GM13976 (cell line): ENCODE data around the gene CHRNG.

Experiments used
- DNase-seq: peaks from one replicate; pipeline ENCODE4 v3.0.0; 2012; ENCODE audit warnings: low spot score
- CTCF ChIP-seq: IDR thresholded peaks from 2 replicates; pipeline ENCODE4 v1.5.1; 2012; ENCODE audit warnings: borderline replicate concordance, mild to moderate bottlenecking; ENCODE audit not compliant: insufficient read depth; ENCODE audit errors: extremely low read depth, missing control alignments, control extremely low read depth
- in situ Hi-C: fragments of 300-500 bp; cut with MboI; formaldehyde crosslinking; loops from one replicate; pipeline ENCODE4 v1.12.0; 2022; ENCODE audit warnings: low sequenced_read_pairs, mixed read lengths, inconsistent platforms; ENCODE audit not compliant: unreplicated experiment

The CHRNG gene

GRCh38 chr2:232587512-232587911 lies 48.0 kb downstream of the CHRNG start:
- DNase-seq: no peak
- in situ Hi-C loops: no loop called here
- no peak for TF ChIP-seq CTCF

- no peak for DNase-seq
- in situ Hi-C loops: no loop called here
- no peak for TF ChIP-seq CTCF
These were observed 48.5 kb downstream of the CHRNG start for GRCh38 chr2:232588031-232588430.

- in situ Hi-C loops: no loop called here
- no peak for DNase-seq
- TF ChIP-seq CTCF: no peak
These were observed 49.4 kb downstream of the CHRNG start for GRCh38 chr2:232588680-232589585.

- DNase-seq: no peak
- in situ Hi-C loops: no loop called here
- TF ChIP-seq CTCF: no peak
These were observed 53.4 kb downstream of the CHRNG start for GRCh38 chr2:232592772-232593395.

GRCh38 chr2:232593982-232594381 lies 54.5 kb downstream of the CHRNG start:
- no peak for DNase-seq
- in situ Hi-C loops: no loop called here
- TF ChIP-seq CTCF: no peak
